Right lobe of liver (tissue), 4 donors: Measurements from ENCODE around the gene TTC19.

Experiments used
- POLR2A ChIP-seq: fragments of 450-650 bp; IDR thresholded peaks from one replicate; pipeline ENCODE4 v1.6.1; 2017; ENCODE audit warnings: antibody characterized with exemption, mild to moderate bottlenecking
- TF ChIP-seq, protein P1 (sequence below), 4 donors: fragments of 200-600 bp in 3 of 4; fragments of 450-650 bp in 1 of 4; IDR thresholded peaks; one replicate each; pipeline versions ENCODE4 v1.5.1 to v1.8.0; 2016 to 2022; ENCODE audit warnings: antibody characterized with exemption in 4 of 4, mild to moderate bottlenecking in 2 of 4
- donor health status: DM: no; HTN: no; CAD: no.
- donor health status: DM: no; HTN: no; CAD: no.
- donor health status: DM: no; HTN: yes; CAD: no.

DNA sequence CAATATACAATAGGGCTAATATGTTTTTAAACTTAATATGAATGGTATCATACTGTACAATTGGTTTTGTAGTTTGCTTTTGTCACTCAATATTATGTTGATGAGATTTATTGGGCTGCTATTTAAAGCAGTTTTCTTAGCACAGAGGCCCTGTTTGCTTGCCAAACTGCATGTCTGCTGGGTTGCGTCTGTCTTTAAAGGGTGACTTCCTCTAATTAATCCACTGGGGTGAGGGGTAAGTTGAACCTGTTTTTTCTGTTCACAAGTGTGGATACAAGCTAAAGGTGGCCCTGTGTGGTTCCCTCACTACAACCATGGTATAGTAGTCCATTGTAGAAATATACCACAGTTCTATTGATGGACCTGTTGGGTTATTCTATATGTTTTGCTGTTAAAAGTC, 19.7 kb downstream of the TTC19 start:
- TF ChIP-seq, protein P1, sequence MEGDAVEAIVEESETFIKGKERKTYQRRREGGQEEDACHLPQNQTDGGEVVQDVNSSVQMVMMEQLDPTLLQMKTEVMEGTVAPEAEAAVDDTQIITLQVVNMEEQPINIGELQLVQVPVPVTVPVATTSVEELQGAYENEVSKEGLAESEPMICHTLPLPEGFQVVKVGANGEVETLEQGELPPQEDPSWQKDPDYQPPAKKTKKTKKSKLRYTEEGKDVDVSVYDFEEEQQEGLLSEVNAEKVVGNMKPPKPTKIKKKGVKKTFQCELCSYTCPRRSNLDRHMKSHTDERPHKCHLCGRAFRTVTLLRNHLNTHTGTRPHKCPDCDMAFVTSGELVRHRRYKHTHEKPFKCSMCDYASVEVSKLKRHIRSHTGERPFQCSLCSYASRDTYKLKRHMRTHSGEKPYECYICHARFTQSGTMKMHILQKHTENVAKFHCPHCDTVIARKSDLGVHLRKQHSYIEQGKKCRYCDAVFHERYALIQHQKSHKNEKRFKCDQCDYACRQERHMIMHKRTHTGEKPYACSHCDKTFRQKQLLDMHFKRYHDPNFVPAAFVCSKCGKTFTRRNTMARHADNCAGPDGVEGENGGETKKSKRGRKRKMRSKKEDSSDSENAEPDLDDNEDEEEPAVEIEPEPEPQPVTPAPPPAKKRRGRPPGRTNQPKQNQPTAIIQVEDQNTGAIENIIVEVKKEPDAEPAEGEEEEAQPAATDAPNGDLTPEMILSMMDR (IDR thresholded peaks at IDR 0.05), result no peak
- no peak for TF ChIP-seq POLR2A
